Right lobe of liver (tissue), 4 donors: ENCODE results near the gene KDM4B.

Experiments used
- CTCF ChIP-seq, 4 donors: fragments of 200-600 bp in 3 of 4; fragments of 450-650 bp in 1 of 4; IDR thresholded peaks; one replicate each; pipeline versions ENCODE4 v1.5.1 to v1.8.0; 2016 to 2022; ENCODE audit warnings: antibody characterized with exemption in 4 of 4, mild to moderate bottlenecking in 2 of 4
- POLR2A ChIP-seq: fragments of 450-650 bp; IDR thresholded peaks from one replicate; pipeline ENCODE4 v1.6.1; 2017; ENCODE audit warnings: antibody characterized with exemption, mild to moderate bottlenecking
- donor health status: DM: no; HTN: no; CAD: no.
- donor health status: DM: no; HTN: no; CAD: no.
- donor health status: DM: no; HTN: yes; CAD: no.

GRCh38 chr19:5114727-5115126 is 145.8 kb downstream of the KDM4B start:
- no peak for TF ChIP-seq POLR2A
- no peak for TF ChIP-seq CTCF (IDR thresholded peaks at IDR 0.05)
